Liver (tissue), 9 donors: ENCODE measurements around the gene KRTAP2-2. TPM values are rescaled to one million over a fixed set of nuclear protein-coding genes. Genes with fewer than 3 reads are reported as not detected.
"Not testable (repeated sequence)": the region's sequence is repeated elsewhere in the genome, so short reads cannot be mapped to it uniquely, and the experiment has no call there.

Experiments used
- DNase-seq: peaks from one replicate; pipeline ENCODE4 v3.0.0-alpha.2; 2017; ENCODE audit warnings: low spot score
- H3K27ac ChIP-seq, 2 donors: one replicate each; pipeline ENCODE4 v1.7.0; 2013; ENCODE audit warnings: inconsistent platforms in 2 of 2, low read length in 2 of 2, control low read depth in 1 of 2, low read depth in 1 of 2, mild to moderate bottlenecking in 1 of 2
- H3K27me3 ChIP-seq, 4 donors: one replicate each; pipeline versions ENCODE4 v1.6.1 to v1.7.0; 2013; ENCODE audit warnings: low read length in 3 of 4, inconsistent platforms in 1 of 4, mild to moderate bottlenecking in 1 of 4, moderate library complexity in 1 of 4; ENCODE audit not compliant: control insufficient read depth in 4 of 4, insufficient read depth in 4 of 4
- H3K36me3 ChIP-seq, 4 donors: one replicate each; pipeline versions ENCODE4 v1.6.1 to v1.7.0; 2013; ENCODE audit warnings: low read length in 3 of 4, mild to moderate bottlenecking in 3 of 4, low read depth in 1 of 4, moderate library complexity in 1 of 4; ENCODE audit not compliant: control insufficient read depth in 4 of 4, insufficient read depth in 3 of 4
- H3K4me1 ChIP-seq, 4 donors: one replicate each; pipeline versions ENCODE4 v1.6.1 to v1.7.0; 2013; ENCODE audit warnings: low read length in 3 of 4, mild to moderate bottlenecking in 3 of 4, moderate library complexity in 1 of 4; ENCODE audit not compliant: control insufficient read depth in 4 of 4, insufficient read depth in 4 of 4
- H3K4me3 ChIP-seq, 3 donors: one replicate each; pipeline versions ENCODE4 v1.6.1 to v1.7.0; 2013; ENCODE audit warnings: low read length in 3 of 3, control low read depth in 1 of 3, low read depth in 1 of 3, mild to moderate bottlenecking in 1 of 3
- H3K9ac ChIP-seq, 2 donors: one replicate each; pipeline ENCODE4 v1.7.0; 2013; ENCODE audit warnings: low read length in 2 of 2, mild to moderate bottlenecking in 2 of 2, moderate library complexity in 2 of 2, control low read depth in 1 of 2, low read depth in 1 of 2
- H3K9me3 ChIP-seq, 4 donors: one replicate each; pipeline versions ENCODE4 v1.6.1 to v1.7.0; 2013; ENCODE audit warnings: low read length in 3 of 4; ENCODE audit not compliant: control insufficient read depth in 4 of 4
- ATF3 ChIP-seq: IDR thresholded peaks from 2 replicates; pipeline ENCODE4 v1.6.1; 2016; ENCODE audit warnings: antibody characterized with exemption
- EGR1 ChIP-seq, 2 donors: IDR thresholded peaks; 2 replicates each; pipeline ENCODE4 v1.6.1; 2016 to 2018; ENCODE audit warnings: antibody characterized with exemption in 2 of 2, low read depth in 2 of 2
- FOXA2 ChIP-seq: IDR thresholded peaks from 2 replicates; pipeline ENCODE4 v1.6.1; 2016; ENCODE audit warnings: antibody characterized with exemption
- GABPA ChIP-seq, 2 donors: IDR thresholded peaks in 1 of 2; conservative IDR thresholded peaks in 1 of 2; 2 replicates each; pipeline ENCODE4 v1.6.1; 2016; ENCODE audit warnings: antibody characterized with exemption in 2 of 2, mild to moderate bottlenecking in 1 of 2, moderate library complexity in 1 of 2
- HNF4A ChIP-seq, 2 donors: conservative IDR thresholded peaks; 2 replicates each; pipeline ENCODE4 v1.6.1; 2016; ENCODE audit warnings: antibody characterized with exemption in 2 of 2, mild to moderate bottlenecking in 2 of 2
- MAX ChIP-seq: IDR thresholded peaks from 2 replicates; pipeline ENCODE4 v1.6.1; 2016; ENCODE audit warnings: antibody characterized with exemption
- NR2F2 ChIP-seq: IDR thresholded peaks from 2 replicates; pipeline ENCODE4 v1.6.1; 2016; ENCODE audit warnings: antibody characterized with exemption
- REST ChIP-seq: IDR thresholded peaks from 2 replicates; pipeline ENCODE4 v1.6.1; 2016; ENCODE audit warnings: antibody characterized with exemption, mild to moderate bottlenecking
- RXRA ChIP-seq, 2 donors: IDR thresholded peaks; 2 replicates each; pipeline ENCODE4 v1.6.1; 2017 to 2018; ENCODE audit warnings: antibody characterized with exemption in 2 of 2, mild to moderate bottlenecking in 1 of 2
- SP1 ChIP-seq: IDR thresholded peaks from 2 replicates; pipeline ENCODE4 v1.6.1; 2018; ENCODE audit warnings: antibody characterized with exemption, mild to moderate bottlenecking
- TAF1 ChIP-seq: conservative IDR thresholded peaks from 2 replicates; pipeline ENCODE4 v1.6.1; 2016; ENCODE audit warnings: antibody characterized with exemption, mild to moderate bottlenecking
- YY1 ChIP-seq: IDR thresholded peaks from 2 replicates; pipeline ENCODE4 v1.6.1; 2016; ENCODE audit warnings: antibody characterized with exemption, mild to moderate bottlenecking
- ZBTB33 ChIP-seq: IDR thresholded peaks from 2 replicates; pipeline ENCODE4 v1.6.1; 2016; ENCODE audit warnings: antibody characterized with exemption
- WGBS: extraction: QIAGEN DNeasy Blood & Tissue Kit; methylation state at CpG from one replicate; pipeline ENCODE4 v1.1.7; 2013; 5-methylcytosine and 5-hydroxymethylcytosine counted together
- polyA plus RNA-seq, 2 donors: library from polyadenylated mRNA; stranded (reverse) in 1 of 2; unstranded in 1 of 2; fragments of 200-250 nt in 1 of 2; fragments of >200 nt in 1 of 2; fragmentation: Nextera tagmentation in 1 of 2; extraction: Ambion mirVana in 1 of 2; gene quantifications; one replicate each; pipeline versions ENCODE4 v1.2.1 to v1.2.3, GENCODE V29; 2013 to 2015
- total RNA-seq, 2 donors: library from RNA; depleted of rRNA; stranded (reverse); fragments of >200 nt; gene quantifications; one replicate each; pipeline ENCODE4 v1.2.3, GENCODE V29; 2014
- donor health status: healthy.
- donor health status: healthy.
- donor health status: healthy.
- donor health status: healthy.
- donor health status: healthy.

The KRTAP2-2 gene
- not detected for total RNA-seq
- polyA plus RNA-seq, result not detected

- not testable (repeated sequence) for H3K9me3 ChIP-seq, H3K27ac ChIP-seq, H3K27me3 ChIP-seq, H3K4me1 ChIP-seq, H3K9ac ChIP-seq, DNase-seq, H3K4me3 ChIP-seq, H3K36me3 ChIP-seq
- WGBS, result 27% methylated on average over 1 of the region's 6 CpGs
These were observed at the start of gene KRTAP2-2 for GRCh38 chr17:41055130-41055529. TSS of gene KRTAP2-2 (minus strand) at chr17:41055230. CDS start at chr17:41055211, 19 bp downstream.

GRCh38 chr17:41104386-41105038 is 49.5 kb upstream of the KRTAP2-2 start:
- not testable (repeated sequence) for H3K36me3 ChIP-seq, H3K4me1 ChIP-seq, H3K27ac ChIP-seq, H3K9ac ChIP-seq, DNase-seq, H3K27me3 ChIP-seq, H3K9me3 ChIP-seq, H3K4me3 ChIP-seq
- 81% methylated on average over 2 of the region's 2 CpGs for WGBS

- TF ChIP-seq GABPA (IDR thresholded peaks at IDR 0.05 in 1 of 2, conservative IDR thresholded peaks at IDR 0.05 in 1 of 2), result no peak
- TF ChIP-seq TAF1, result no peak
- TF ChIP-seq FOXA2, result no peak
- no peak for TF ChIP-seq HNF4A (conservative IDR thresholded peaks at IDR 0.05)
- TF ChIP-seq SP1, result no peak
- TF ChIP-seq ZBTB33, result no peak
- no peak for TF ChIP-seq RXRA (IDR thresholded peaks at IDR 0.05)
- TF ChIP-seq ATF3, result no peak
- no peak for TF ChIP-seq NR2F2
- no peak overlapping the region for H3K4me3 ChIP-seq
- H3K27ac ChIP-seq, result no peak overlapping the region
- no peaks in the 10 kb centered on the region for H3K9me3 ChIP-seq
- DNase-seq, result no peak
- H3K27me3 ChIP-seq, result no peaks in the 10 kb centered on the region
- H3K9ac ChIP-seq, result no peak overlapping the region
- H3K36me3 ChIP-seq, result no peaks in the 10 kb centered on the region
- 87% methylated on average over 1 of the region's 1 CpG for WGBS
- no peaks in the 10 kb centered on the region for H3K4me1 ChIP-seq
These were observed 48.9 kb upstream of the KRTAP2-2 start for GRCh38 chr17:41103896-41104295.

GRCh38 chr17:41101586-41102259 is 46.7 kb upstream of the KRTAP2-2 start, which contains the start of gene KRTAP4-16:
TSS of gene KRTAP4-16 (minus strand) at chr17:41102209. CDS start at chr17:41102209, 0 bp downstream.
- H3K27ac ChIP-seq, result no peak within 1 kb of the TSS
- H3K4me3 ChIP-seq, result no peak within 1 kb of the TSS
- no peaks in the 10 kb centered on the region for H3K9me3 ChIP-seq
- 51% methylated on average over 10 of the region's 10 CpGs for WGBS
- H3K36me3 ChIP-seq, result no peaks in the 10 kb centered on the region
- H3K27me3 ChIP-seq, result no peaks in the 10 kb centered on the region
- no peaks in the 10 kb centered on the region for H3K4me1 ChIP-seq
- H3K9ac ChIP-seq, result no peak within 1 kb of the TSS
- no peak for DNase-seq
- TF ChIP-seq MAX, result no peak
- TF ChIP-seq ZBTB33, result no peak
- TF ChIP-seq RXRA (IDR thresholded peaks at IDR 0.05), result no peak
- TF ChIP-seq SP1, result no peak
- no peak for TF ChIP-seq FOXA2
- no peak for TF ChIP-seq EGR1 (IDR thresholded peaks at IDR 0.05; ENCODE audit: low read depth in 2 of 2)
- TF ChIP-seq YY1, result no peak
- TF ChIP-seq ATF3, result no peak
- no peak for TF ChIP-seq NR2F2
- no peak for TF ChIP-seq REST
